Vagina (tissue), 2 donors: ENCODE data around the gene KLHDC7B.

ENCODE experiments used
- POLR2A ChIP-seq, 2 donors: fragments of 450-650 bp; IDR thresholded peaks; one replicate each; pipeline ENCODE4 v1.6.1; 2017; ENCODE audit warnings: antibody characterized with exemption in 2 of 2, mild to moderate bottlenecking in 2 of 2, moderate library complexity in 2 of 2
- TF ChIP-seq, protein P1 (sequence below), 3 experiments: fragments of 450-650 bp in 2 of 3; fragments of 200-600 bp in 1 of 3; sonication (generic) in 1 of 3; IDR thresholded peaks; one replicate each; pipeline ENCODE4 v1.5.1; 2017 to 2019; ENCODE audit warnings: antibody characterized with exemption in 3 of 3, mild to moderate bottlenecking in 2 of 3, moderate library complexity in 2 of 3

DNA sequence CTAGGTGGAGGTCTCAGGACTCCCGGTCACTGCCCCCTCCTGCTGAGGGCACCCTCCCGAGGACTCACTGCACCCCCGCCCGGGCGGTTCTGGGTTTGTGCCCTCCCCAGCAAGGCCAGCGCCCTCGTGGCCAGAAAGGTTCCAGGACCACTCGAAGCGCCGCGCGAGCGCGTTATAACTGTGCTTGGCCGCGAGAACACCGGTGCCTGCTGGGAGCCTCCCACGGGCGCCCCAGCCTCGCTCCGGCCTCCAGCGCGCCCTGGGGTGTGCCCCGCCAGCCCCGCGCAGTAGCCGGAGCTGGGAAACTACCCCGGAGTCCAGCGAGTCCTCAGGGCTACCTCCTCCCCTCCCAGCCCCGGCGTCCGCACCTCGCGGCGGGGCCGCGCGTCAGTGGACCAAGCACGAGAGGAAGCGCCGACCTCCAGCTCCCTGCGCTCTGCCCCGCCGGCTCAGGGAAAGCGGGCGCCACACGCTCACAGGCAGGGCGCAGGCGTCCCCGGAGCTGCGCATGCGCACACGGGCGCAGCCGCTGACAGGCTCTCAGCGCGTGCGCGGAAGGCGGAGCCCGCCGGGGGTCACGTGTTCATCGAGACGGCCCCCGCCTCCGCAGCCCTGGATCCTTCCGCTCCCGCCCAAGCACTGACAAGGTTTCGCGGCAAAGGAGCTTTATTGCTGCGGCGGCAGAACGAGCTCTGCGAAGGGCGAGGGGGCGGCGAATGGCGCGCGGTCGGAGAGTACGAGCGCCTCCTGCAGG is 20.4 kb upstream of the KLHDC7B start, which contains the start of gene SCO2:
- TF ChIP-seq, protein P1, sequence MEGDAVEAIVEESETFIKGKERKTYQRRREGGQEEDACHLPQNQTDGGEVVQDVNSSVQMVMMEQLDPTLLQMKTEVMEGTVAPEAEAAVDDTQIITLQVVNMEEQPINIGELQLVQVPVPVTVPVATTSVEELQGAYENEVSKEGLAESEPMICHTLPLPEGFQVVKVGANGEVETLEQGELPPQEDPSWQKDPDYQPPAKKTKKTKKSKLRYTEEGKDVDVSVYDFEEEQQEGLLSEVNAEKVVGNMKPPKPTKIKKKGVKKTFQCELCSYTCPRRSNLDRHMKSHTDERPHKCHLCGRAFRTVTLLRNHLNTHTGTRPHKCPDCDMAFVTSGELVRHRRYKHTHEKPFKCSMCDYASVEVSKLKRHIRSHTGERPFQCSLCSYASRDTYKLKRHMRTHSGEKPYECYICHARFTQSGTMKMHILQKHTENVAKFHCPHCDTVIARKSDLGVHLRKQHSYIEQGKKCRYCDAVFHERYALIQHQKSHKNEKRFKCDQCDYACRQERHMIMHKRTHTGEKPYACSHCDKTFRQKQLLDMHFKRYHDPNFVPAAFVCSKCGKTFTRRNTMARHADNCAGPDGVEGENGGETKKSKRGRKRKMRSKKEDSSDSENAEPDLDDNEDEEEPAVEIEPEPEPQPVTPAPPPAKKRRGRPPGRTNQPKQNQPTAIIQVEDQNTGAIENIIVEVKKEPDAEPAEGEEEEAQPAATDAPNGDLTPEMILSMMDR (IDR thresholded peaks at IDR 0.05) = peak in 1 of 3 experiments; percentile 45
- peak; percentile 45 to 52 for TF ChIP-seq POLR2A (IDR thresholded peaks at IDR 0.05)
